Jurkat, Clone E6-1 (cell line): Measurements from ENCODE around the gene GPRC5D.
A peak's percentile ranks its signal among the peaks of the same experiment; 100 is the strongest.

ENCODE experiments used
- DNase-seq: peaks from one replicate; pipeline ENCODE4 v3.0.0-alpha.2; 2011; ENCODE audit warnings: low read depth, low spot score
- H3K4me3 ChIP-seq: 2 replicates; pipeline ENCODE4 v1.5.1; 2011; ENCODE audit warnings: mild to moderate bottlenecking, low read length, control low read depth, moderate library complexity

The GPRC5D gene

GRCh38 chr12:12917517-12917916 is 34.5 kb downstream of the GPRC5D start:
- H3K4me3 ChIP-seq = no peak overlapping the region
- DNase-seq = no peak

- no peak overlapping the region for H3K4me3 ChIP-seq
- DNase-seq = peak; percentile 66
These were observed 35.6 kb downstream of the GPRC5D start for GRCh38 chr12:12916135-12916944.

- DNase-seq = no peak
These were observed 36.3 kb downstream of the GPRC5D start for GRCh38 chr12:12915656-12916055.

GRCh38 chr12:12912711-12913110 is 39.3 kb downstream of the GPRC5D start:
- DNase-seq = no peak
- H3K4me3 ChIP-seq = no peak overlapping the region

More at GRCh38 chr12:12915656-12916055, 36.3 kb downstream of the GPRC5D start:
- no peak overlapping the region for H3K4me3 ChIP-seq

- DNase-seq = no peak
- H3K4me3 ChIP-seq = no peak overlapping the region
These were observed 42.0 kb downstream of the GPRC5D start for GRCh38 chr12:12909995-12910420.

- H3K4me3 ChIP-seq = no peak overlapping the region
- peak; percentile 19 for DNase-seq
These were observed 42.6 kb downstream of the GPRC5D start for GRCh38 chr12:12909228-12909994.

GRCh38 chr12:12908711-12909110 is 43.3 kb downstream of the GPRC5D start:
- DNase-seq = no peak

GRCh38 chr12:12908252-12908651 is 43.7 kb downstream of the GPRC5D start:
- H3K4me3 ChIP-seq = no peak overlapping the region
- no peak for DNase-seq

More at GRCh38 chr12:12908711-12909110, 43.3 kb downstream of the GPRC5D start:
- no peak overlapping the region for H3K4me3 ChIP-seq

- H3K4me3 ChIP-seq = no peak overlapping the region
- no peak for DNase-seq
These were observed 44.4 kb downstream of the GPRC5D start for GRCh38 chr12:12907552-12907951.

GRCh38 chr12:12903642-12904609 is 48.0 kb downstream of the GPRC5D start:
- no peak overlapping the region for H3K4me3 ChIP-seq
- DNase-seq = no peak

GRCh38 chr12:12902036-12902435 is 49.9 kb downstream of the GPRC5D start:
- H3K4me3 ChIP-seq = no peak overlapping the region
- no peak for DNase-seq

- no peak overlapping the region for H3K4me3 ChIP-seq
- DNase-seq = no peak
These were observed 50.7 kb downstream of the GPRC5D start for GRCh38 chr12:12901158-12901791.

GRCh38 chr12:12900786-12901157 is 51.2 kb downstream of the GPRC5D start:
- no peak overlapping the region for H3K4me3 ChIP-seq
- DNase-seq = no peak

- DNase-seq = no peak
- H3K4me3 ChIP-seq = no peak overlapping the region
These were observed 52.2 kb downstream of the GPRC5D start for GRCh38 chr12:12899530-12900380.

- no peak overlapping the region for H3K4me3 ChIP-seq
- DNase-seq = no peak
These were observed 53.0 kb downstream of the GPRC5D start for GRCh38 chr12:12898911-12899511.

GRCh38 chr12:12898136-12898717 is 53.7 kb downstream of the GPRC5D start:
- no peak overlapping the region for H3K4me3 ChIP-seq
- no peak for DNase-seq

GRCh38 chr12:12897302-12897701 is 54.7 kb downstream of the GPRC5D start:
- no peak overlapping the region for H3K4me3 ChIP-seq
- no peak for DNase-seq
